GM12872 (cell line): ENCODE data around the gene AZU1.

Source experiments
- TF ChIP-seq, protein P1 (sequence below): IDR thresholded peaks from 3 replicates; pipeline ENCODE4 v1.5.1; 2011; ENCODE audit warnings: low read depth, mild to moderate bottlenecking, low read length, moderate library complexity; ENCODE audit not compliant: insufficient read depth

Gene AZU1

DNA sequence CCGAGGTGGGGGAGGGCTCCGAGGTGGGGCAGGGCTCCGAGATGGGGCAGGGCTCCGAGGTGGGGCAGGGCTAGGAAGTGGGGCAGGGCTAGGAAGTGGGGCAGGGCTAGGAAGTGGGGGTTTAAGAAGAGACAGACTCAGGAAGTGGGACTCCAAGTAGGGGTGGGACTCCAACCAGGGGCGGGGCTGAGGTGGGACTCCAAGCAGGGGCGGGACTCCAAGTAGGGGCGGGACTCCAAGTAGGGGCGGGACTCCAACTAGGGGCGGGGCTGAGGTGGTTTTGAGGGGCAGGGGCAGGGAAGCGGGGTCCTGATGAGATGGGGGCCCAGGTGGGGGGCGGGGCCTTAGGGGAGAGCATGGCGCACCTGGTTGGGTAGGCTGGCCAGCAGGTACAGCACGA is 45.4 kb downstream of the AZU1 start:
- TF ChIP-seq, protein P1, sequence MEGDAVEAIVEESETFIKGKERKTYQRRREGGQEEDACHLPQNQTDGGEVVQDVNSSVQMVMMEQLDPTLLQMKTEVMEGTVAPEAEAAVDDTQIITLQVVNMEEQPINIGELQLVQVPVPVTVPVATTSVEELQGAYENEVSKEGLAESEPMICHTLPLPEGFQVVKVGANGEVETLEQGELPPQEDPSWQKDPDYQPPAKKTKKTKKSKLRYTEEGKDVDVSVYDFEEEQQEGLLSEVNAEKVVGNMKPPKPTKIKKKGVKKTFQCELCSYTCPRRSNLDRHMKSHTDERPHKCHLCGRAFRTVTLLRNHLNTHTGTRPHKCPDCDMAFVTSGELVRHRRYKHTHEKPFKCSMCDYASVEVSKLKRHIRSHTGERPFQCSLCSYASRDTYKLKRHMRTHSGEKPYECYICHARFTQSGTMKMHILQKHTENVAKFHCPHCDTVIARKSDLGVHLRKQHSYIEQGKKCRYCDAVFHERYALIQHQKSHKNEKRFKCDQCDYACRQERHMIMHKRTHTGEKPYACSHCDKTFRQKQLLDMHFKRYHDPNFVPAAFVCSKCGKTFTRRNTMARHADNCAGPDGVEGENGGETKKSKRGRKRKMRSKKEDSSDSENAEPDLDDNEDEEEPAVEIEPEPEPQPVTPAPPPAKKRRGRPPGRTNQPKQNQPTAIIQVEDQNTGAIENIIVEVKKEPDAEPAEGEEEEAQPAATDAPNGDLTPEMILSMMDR = no peak

DNA sequence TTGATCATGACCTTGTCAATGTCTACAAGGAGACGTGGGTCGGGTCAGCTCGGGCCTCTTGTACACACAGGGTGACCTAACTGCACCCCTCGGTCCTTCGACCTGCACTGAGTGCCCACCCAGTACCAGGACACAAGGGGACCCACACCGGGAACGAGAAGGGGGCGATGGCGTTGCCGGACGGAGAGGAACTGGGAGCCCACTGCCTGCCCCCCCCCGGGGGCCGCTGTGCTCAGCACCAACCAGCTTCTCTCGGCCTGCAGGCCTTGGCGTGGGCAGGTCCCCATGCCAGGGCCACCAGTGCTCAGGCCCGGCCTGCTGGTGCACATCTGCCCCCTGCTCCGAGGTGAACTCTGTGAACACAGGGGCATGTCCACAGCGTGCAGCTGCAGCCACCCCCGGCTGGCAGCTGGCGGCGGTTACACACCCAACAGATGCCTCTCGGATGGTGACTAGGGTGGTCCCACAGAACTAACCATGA is 46.0 kb downstream of the AZU1 start:
- TF ChIP-seq, protein P1 = no peak

DNA sequence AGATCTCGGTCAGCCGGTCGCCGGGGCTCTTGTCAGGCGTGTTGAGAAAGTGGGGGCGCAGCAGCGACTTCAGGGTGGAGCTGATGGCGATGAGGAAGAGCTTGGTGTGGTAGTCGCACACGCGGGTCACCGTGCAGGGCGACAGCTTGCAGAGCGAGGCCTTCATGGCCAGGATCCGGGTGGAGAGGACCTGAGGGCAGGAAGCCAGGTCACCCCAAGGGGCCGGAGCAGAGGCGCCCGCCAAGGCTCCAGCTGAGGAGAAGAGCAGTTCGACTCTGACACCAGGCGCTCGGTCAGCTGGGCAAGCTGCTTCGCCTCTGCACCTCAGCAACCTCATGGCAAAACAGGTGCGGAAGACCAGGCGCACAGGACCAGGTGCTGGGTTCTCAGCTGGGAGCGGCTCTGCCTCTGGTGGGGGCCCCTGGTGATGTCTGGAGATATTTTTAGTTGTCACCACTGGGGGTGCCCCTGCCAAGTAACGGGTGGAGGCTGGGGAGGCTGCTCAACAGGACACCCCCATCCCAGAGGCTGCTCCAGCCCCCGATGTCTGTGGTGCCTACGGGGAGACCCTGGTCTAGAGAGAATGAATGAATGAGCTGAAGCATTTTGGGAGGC is 47.7 kb downstream of the AZU1 start:
- TF ChIP-seq, protein P1 = no peak

DNA sequence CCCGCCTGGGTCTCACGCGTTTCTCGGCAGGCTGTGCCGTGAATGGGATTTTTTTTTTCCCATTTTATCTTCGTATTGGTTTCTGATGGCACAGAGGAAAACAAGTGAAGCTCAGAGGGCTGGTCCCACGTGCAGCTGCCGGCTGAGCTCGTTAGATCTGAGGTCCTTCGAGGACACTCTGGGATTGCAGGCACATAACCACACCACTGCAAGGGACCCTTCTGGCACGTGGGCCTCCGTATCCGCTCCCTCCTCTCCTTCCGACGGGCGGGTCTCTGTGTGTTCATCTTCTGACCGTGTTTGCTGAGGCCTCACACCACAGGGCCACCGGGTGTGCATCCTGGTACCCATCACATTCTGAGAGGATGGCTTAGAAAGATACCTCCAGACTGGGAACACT is 48.5 kb downstream of the AZU1 start:
- TF ChIP-seq, protein P1 = no peak

DNA sequence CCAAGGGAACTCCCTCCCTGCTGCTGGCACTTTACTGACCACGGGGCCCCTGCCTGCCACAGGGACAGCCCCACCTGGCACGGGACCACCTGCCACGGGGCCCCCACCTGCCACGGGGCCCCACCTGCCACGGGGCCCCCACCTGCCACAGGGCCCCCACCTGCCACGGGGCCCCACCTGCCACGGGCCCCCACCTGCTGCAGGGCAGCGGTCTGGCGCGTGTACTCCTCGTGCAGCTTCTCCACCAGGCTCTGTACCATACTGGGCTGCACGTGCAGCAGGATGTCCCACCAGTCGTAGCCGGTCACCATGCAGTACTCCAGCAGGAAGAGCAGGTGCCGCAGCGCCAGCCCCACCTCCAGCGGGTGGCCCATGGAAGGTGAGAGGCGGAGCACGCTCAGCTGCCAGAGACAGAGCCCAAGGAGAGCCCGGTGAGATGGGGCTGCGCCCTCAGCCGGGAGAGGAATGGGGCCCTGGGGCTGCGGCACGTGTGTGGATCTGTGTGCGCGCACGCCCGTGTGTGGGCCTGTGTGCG is 49.2 kb downstream of the AZU1 start:
- TF ChIP-seq, protein P1 = no peak

DNA sequence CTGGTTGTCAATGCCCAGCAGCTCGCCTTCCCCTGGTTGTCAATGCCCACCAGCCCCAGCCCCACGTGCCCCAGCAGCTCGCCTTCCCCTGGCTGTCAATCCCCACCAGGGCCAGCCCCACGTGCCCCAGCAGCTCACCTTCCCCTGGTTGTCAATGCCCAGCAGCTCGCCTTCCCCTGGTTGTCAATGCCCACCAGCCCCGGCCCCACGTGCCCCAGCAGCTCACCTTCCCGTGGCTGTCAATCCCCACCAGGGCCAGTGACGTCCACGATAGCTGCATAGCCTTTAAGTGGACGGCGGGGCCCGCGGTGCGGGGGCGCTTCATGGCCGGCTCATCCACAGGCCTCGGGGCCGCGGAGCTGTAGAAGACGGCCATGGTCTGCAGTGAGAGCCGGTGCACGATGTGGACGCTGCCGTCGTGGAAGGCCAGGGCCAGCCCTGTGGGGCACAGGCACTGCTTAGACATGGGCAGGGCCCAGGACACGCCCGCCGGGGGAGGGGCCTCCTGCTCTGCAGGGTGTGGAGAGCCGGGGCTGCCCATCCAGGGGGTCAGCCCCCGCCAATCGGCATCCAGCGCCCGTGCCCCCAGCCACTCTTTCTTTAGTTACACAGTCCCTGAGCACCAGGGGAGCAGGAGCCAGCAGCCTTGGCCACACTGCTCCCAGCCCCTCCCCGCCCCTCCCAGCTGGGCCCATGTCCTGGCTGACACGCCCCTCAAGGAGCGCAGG is 52.2 kb downstream of the AZU1 start:
- TF ChIP-seq, protein P1 = no peak
